Epidermal melanocyte (primary cell): ENCODE results near the gene MERTK.
"Not testable (repeated sequence)": the region's sequence is repeated elsewhere in the genome, so short reads cannot be mapped to it uniquely, and the experiment has no call there.

Source experiments
- DNase-seq: peaks from one replicate; pipeline ENCODE4 v3.0.0; 2011; ENCODE audit warnings: low spot score; ENCODE audit not compliant: insufficient read length

The MERTK gene

DNA sequence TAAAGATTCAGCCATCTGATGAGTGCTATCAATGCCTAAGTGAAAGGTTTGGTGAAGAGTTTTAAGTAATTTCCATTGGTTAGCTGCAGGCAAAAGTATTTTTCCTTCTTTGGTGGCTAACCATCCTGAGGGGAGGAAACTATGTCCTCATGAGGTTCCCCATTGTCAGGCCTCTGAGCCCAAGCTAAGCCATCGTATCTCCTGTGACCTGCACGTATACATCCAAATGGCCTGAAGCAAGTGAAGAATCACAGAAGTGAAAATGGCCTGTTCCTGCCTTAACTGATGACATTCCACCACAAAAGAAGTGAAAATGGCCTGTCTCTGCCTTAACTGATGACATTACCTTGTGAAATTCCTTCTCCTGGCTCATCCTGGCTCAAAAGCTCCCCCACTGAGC lies 141.7 kb downstream of the MERTK start:
- DNase-seq, result not testable (repeated sequence)

DNA sequence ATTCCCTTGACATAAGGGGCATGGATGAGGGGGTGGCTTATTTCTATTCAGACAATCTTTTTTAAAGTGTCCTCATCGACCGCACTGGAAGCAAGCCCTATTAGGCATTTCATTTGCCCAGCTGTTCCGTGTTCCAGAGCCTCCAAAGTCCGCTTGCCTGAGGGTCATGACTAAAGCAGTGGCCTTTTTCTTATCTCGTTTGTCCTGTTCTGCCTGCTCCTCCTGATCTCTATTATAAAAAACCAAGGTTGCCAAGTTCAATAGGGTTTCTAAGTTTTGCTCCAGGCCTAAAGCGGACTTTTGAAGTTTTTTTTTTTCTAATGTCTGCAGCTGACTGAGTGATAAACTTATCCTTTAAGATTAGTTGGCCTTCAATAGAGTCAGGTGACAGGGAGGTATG lies 143.1 kb downstream of the MERTK start:
- DNase-seq, result not testable (repeated sequence)

DNA sequence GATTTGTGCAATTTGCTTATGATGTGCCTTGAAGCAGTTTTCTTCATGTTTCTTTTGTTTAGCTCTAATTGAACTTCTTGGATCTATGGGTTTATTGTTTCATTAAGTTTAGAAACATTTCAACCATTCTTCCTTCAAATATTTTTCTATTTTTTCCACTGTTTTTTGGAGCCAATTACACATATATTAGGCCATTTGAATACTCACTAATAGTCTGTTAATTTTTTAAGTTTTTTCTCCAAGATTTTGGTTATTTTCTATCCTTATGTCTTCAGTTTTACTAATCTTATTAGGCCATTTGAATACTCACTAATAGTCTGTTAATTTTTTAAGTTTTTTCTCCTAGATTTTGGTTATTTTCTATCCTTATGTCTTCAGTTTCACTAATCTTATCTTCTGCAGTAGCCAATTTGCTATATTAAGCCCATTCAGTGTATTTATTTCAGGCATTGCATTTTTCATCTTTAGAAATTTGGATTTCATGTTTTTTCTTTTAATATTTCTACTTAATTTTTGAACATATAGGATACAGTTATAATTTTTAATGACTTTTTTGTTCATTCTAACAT lies 147.1 kb downstream of the MERTK start:
- no peak for DNase-seq

DNA sequence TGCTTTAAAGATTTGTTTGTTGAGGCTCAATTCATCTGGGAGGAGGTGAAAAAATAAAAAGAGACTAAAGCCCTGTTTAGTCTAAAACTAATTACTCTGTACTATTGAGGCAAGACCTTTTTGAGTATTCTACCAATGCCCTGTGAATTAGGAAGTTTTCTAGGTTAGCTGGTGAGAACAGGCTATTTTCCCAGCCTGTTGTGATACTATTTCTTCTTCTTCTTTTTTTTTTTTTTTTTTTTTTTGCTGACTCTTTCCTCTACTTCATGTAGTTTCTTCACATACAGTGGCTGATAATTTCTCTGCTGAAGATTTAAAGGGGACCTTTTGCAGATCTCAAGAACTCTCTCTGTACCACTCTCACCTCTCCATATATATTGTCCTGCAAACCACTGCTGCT lies 147.8 kb downstream of the MERTK start:
- no peak for DNase-seq

DNA sequence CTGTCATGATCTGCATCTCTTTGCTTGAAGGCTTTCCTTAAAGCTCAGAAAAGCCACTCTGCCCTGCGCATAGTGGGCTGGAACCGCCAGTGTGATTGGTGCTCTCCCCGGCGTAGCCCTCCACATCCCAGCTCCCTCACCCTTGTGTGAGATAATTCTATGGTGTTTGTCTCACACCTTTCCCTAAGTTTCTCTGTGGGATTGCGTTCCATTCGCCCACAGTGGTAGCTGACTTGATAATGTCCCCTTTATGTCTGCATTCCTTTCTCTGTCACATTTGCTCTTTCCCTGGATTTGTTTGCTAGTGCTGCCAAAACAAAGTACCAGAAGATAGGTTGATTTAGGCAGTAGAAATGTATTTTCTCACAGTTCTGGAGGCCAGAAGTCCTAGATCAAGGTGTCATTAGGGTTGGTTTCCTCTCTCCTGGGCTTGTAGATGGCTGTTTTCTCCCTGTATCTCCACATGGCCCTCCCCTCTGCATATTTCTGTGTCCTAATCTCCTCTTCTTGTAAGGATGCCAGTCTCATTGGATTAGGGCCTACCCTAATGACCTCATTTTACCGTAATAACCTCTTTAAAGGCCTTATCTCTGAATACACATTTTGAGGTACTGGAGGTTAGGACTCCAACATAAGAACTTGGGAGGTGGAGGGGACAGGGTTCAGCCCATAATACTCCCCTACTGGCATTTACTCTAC lies 149.3 kb downstream of the MERTK start:
- no peak for DNase-seq

DNA sequence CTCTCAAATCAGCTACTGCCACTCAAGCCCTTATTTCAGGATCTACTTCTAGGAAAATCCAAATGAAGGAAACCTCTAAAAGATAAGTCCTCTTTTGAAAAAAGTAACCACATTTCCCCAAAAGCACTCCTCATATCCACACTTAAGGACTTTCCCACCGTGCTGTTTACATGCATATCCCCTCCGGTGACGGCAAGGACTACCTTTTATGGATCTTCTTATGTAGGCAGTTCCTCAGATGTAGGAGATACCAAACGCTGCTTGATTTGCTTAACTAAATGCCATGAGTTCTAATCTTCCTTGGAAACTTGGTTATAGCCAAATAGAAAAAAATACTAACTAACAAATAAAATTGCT lies 149.8 kb downstream of the MERTK start:
- no peak for DNase-seq

DNA sequence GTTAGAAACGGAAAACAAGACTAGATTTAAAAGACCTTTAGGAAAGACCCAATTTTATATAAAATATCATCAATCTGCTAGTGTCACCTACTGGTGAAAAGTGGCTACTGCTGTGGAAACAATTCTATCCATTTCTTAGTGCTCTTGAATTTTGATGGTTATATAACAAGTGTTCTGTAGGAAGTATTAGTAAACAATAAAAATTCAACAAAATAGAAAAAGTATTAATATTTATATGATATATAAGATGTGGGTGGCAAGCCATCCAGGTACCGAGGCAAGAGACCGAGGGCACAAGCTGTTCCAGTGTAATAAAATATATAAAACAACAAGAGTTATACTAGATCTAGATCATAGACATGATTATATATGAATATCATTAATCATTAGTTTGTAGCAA lies 150.5 kb downstream of the MERTK start:
- peak; percentile 63 for DNase-seq

DNA sequence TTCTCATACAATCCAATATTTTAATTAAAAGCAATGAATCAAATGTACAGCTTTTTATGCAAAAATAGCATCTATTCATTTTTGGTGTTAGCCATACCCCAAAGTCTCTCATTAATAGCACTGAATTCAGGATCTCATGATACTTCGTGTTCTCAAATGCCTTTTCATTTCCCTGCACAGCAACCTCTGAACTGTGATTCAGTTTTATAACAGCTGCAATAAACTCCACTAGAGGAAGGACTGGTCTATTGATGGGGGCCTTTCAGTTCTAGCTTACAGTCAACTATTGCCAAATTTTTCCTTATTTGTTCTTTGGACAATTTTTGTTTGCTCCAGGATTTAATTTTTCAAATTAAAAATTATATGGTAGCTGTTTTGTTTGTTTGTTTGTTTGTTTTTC lies 151.9 kb downstream of the MERTK start:
- DNase-seq, result no peak

DNA sequence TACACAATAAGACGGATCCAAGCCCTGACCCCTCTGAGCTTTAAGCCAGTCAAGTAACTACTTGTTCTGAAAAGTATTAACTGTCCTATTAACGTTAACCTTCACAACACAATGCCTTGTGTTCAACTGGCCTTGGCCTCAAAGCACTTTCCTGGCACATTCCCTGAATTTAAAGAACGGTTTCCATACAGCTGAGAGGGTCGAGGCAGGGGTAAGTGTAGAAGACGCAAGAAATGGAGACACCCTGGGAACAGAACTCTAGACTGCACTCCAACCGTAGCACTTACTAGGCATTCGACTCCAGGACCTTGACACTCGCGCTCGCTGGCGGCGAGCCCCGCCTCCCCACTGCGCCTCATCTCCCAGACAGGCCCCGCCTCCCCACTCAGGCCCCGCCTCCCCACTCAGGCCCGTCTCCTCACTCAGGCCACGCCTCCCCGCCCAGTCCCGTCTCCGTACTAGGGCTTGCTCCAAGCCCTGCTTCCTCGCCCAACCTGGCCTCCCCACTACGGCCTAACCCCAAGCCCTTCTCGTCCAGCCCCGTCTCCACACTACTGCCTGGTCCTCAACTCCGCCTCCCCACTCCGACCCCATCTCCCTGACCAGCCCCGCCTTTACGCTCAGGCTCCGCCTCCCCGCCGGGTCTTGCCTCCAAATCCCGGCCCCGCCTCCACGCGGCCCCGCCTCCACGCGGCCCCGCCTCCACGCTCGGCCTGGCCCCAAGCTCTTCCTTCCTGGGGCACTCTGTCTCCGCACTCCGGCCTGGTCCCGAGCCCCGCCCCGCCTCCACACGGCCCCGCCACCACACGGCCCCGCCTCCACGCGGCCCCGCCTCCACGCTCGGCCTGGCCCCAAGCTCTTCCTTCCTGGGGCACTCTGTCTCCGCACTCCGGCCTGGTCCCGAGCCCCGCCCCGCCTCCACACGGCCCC lies 155.8 kb downstream of the MERTK start:
- peak; percentile 81 for DNase-seq

DNA sequence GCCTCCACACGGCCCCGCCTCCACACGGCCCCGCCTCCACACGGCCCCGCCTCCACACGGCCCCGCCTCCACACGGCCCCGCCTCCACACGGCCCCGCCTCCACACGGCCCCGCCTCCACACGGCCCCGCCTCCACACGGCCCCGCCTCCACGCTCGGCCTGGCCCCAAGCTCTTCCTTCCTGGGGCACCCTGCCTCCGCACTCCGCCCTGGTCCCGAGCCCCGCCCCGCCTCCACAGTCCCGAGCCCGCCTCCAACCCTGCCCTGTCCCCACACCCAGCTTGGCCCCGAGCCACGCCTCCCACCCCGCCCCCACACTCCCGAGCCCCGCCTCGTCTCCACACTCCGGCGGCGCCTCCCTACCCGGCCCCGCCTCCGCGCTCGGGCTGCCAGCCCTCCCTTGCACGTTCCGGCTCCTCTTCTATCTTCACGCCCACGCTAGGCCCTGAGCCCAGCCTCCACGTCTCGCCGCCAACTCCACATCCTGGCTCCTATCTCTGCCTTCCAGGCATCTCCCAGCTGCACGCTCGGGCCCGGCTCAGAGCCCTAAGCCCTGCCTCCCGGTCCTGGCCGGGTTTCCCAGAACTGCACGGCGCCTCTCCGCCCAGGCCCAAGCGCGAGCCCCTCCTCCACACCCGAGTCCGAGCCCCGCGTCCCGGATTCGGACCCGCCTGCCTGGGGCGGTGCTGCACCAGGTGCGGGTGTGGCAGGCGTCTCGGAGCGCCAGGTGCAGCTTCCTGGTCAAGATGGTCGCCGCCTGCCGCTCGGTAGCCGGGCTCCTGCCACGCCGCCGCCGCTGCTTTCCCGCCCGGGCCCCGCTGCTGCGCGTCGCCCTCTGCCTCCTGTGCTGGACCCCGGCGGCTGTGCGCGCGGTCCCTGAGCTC lies 156.7 kb downstream of the MERTK start, which contains the start of gene TMEM87B:
TMEM87B (plus strand) TSS at position 423 of the 883 bp plus-strand sequence; CDS start at position 746, 323 bp downstream.
- DNase-seq, result peak; percentile 80

DNA sequence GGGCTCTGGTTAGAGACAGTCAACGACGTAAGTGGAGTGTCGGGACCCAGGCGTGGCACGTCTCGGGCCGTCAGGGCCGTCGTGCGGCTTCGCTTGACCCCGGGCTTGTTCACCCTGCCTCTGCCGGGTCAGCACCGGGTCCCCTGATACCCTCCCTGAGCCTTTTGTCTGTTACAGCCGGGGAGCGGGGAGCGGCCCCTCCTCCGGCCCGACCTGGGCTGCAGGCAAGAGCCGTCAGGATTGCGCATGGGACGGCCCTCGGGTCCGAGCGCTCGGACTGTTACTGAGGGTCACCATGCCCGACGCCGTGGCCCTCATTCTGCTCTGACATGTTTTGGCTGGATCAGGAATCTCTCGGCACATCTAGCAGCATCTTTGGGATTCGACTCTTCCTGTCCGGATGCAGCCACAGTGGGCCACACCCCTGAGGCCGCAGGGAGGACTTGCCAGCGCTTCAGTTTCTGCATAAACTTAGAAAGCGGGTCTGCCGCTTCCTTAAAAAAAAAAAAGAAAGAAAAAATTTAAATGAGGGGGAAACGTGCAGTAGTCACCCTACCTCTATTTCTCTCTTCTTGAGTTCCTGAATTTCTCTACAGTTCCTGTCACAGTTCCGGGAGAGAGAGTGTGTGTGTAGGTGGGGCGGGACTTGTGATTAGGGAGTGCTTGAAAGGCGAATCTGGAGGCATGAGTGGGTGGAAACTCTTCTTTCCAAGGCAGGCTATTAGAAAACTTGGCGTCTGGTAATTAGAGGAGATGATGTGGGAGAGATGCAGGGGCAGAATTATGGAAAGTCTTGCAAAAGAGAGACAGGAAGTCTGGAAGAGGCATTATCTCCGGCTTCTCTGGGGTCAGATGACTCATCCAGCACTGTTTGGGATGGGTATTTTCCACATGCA lies 157.6 kb downstream of the MERTK start:
- DNase-seq, result peak; percentile 63

DNA sequence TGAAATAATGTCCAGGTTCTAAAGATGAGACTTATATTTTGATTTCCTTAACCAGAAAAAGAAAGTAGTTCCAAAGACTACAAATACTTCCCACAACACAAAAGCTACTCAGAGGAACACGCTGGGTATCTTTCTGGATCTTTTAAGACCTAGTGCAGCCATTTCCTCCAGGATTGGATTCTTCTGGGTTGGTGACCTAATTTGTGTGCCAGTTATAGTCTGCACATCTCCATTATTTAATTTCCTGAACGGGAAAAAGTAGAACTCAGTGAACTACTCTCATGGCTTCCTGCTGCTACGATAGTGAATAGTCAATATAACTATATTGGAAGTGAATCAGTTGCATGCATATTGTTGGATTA lies 158.2 kb downstream of the MERTK start:
- DNase-seq, result no peak

DNA sequence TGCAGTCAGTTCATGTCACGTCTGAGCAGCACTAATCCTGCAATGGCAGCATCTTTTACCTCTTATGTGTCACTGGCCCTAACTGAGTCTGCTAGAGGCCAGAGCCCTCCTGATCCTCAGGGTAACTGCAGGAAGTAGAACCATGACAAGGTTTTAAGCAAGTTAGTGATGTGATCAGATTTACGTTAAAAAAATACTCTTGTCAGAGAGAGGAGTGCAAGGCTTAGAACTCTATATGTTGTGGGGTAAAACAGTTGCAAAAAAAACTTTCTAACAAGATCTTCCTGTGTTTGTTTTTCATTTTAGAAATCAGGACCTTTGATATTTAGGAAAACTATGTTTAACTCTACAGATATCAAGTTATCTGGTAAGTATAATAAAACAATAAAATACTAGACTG lies 161.3 kb downstream of the MERTK start:
- no peak for DNase-seq

DNA sequence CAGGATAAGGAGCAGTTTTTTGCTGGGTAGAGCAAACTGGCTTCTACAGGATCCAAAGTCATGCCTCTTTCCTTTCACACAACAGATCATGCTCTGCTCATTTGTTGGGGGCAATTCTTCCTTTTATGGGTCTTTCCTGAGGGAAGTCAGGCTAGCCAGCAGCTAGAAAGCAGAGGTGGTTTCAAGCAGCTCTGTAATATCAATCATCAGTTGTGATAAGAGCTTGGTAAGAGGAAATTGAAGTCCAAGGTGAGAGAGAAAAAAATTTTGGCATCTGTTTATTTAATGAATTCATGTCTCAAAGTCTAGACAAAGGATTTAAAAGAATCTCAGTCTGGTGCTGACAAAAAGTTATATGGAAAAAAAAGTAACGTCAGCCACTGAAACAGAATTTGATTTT lies 162.9 kb downstream of the MERTK start:
- DNase-seq, result no peak

DNA sequence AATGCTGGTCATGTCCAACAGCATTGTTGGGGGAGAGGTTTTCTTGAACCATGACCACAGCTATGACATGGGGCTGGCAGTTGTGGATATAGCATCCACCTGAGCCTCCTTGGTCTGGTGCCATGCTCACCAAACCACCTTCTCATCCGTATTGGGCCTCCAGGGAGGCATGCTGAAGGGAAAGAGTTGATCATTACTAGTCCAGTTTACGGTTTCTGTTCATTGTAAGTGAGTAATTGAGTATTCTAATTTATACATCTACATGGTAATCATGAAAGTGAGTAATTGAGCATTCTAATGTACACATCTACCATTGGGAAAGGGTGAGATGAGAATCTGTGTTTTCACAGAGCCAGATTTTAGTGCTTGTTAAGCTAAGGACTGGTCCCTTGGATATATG lies 163.4 kb downstream of the MERTK start:
- no peak for DNase-seq

DNA sequence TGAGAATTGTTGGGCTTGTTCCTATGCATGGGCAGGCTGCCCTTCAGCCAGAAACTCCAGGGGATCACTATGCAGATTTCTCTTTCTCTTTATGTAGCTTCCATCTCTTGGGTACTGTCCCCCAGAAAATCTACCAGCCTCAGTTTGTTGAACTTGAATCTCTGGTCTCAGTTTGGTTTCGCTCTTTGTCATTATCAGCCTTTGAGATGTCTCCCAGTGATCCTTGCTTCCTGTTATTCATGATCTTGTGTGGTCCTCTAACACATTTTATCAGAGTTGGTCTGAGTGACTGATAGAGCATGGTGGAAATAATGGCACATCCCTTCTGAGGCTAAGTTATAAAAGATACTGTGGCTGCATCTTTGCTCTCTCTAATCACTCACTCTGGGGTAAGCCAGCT lies 164.5 kb downstream of the MERTK start:
- DNase-seq, result no peak

DNA sequence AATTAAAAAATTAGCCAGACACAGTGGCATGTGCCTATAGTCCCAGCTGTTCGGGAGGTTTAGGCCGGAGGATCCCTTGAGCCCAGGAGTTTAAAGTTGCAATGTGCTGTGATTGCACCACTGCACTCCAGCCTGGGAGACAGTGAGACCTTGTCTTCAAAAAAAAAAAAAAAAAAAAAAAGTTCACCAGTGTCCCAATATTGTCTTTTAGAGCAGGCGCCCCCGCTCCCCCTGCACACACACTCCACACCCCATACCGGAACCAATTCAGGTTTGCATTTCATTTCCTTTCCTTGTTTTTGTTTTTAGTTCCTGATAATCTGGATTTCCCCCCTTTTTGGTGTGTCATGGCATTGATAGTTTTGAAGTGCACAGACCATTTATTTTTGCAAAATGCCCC lies 167.1 kb downstream of the MERTK start:
- DNase-seq, result no peak

DNA sequence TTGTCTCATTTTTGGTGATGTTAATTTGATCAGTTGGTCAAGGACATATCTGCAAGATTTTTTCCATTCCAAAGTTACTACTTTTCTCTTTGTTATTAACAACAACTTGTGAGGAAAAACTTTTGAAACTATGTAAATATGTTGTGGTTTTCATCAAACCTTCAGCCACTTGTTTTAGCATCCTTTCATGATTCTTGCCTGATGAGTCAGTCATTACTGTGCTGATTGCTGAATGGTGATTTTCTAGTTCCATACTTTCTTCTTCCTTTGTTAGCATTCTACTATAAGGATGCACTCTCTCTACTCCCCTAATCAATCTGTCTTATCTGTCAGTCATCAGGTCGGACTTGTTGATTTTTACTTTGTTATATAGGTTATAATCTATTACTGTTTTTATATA lies 167.6 kb downstream of the MERTK start:
- peak; percentile 35 for DNase-seq

DNA sequence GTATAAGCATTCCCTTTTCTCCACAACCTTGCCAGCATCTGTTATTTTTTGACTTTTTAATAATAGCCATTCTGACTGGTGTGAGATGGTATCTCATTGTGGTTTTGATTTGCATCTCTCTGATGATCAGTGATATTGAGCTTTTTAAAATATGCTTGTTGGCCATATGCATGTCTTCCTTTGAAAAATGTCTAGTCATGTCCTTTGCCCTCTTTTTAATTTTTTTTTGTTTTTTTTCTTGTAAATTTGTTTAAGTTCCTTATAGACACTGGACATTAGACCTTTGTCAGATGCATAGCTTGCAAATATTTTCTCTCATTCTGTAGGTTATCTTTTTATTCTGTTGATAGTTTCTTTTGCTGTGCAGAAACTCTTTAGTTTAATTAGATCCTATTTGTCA lies 171.4 kb downstream of the MERTK start:
- DNase-seq, result not testable (repeated sequence)

DNA sequence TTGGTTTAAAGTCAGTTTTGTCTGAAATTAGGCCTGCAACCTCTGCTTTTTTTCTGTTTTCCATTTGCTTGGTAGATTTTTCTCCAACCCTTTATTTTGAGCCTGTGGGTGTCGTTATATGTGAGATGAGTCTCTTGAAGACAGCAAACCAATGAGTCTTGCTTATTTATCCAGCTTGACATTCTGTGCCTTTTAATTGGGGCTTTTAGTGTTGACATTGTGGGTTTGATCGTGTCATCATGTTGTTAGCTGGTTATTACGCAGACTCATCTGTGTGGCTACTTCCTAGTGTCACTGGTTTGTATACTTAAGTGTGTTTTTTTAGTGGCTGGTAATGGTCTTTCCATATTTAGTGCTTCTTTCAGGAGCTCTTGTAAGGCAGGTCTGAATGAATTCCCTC lies 175.5 kb downstream of the MERTK start:
- no peak for DNase-seq
